ENCODE measurements around the gene BGLAP. TPM values are rescaled to one million over a fixed set of nuclear protein-coding genes. Genes with fewer than 3 reads are reported as not detected.

BGLAP gene
- total and polyA plus RNA-seq, 2 of the 13 experiments (the other 11 are each of a cell fraction or from before 2014, with no cell fraction given) = 0.62 to 1.6 TPM

- Histone ChIP-seq H2AFZ (ENCODE audit: low read length) (no peak overlapping the region), H3K4me3 (replicated peaks in 1 of 3; ENCODE audit: insufficient read depth in 1 of 3, low read depth in 2 of 3, low read length in 3 of 3) (no peak overlapping the region), H3K36me3 (replicated peaks in 1 of 2; ENCODE audit: control insufficient read depth in 1 of 2, insufficient read depth in 2 of 2, low read length in 2 of 2) (peaks cover 28 to 51% of the 10 kb centered on the region in 2 experiments; a peak in 4 of 5 replicates), H3K27me3 (ENCODE audit: control insufficient read depth in 1 of 2, insufficient read depth in 2 of 2, low read length in 2 of 2) (no peaks in the 10 kb centered on the region), H4K20me1 (ENCODE audit: insufficient read depth, low read length) (no peaks in the 10 kb centered on the region), H3K4me1 (ENCODE audit: insufficient read depth, low read length) (peaks cover 34% of the 10 kb centered on the region), H3K9ac (ENCODE audit: insufficient read depth, low read depth, low read length) (no peak overlapping the region), H3K4me2 (ENCODE audit: low read depth, low read length) (no peak overlapping the region), H3K27ac (ENCODE audit: extremely low read length, insufficient read depth, low read length) (no peak overlapping the region), H3K79me2 (ENCODE audit: insufficient read depth, low read length) (no peaks in the 10 kb centered on the region), H3K9me3 (ENCODE audit: low read length) (no peaks in the 10 kb centered on the region)
- in situ Hi-C loops (cut with HindIII; ENCODE audit: extremely low pct_ligation_motif_present, low pct_unique_long_range_greater_than_20kb) = no loop called here
- DNase-seq (ENCODE audit: low spot score) (no peak), ATAC-seq (no peak), FAIRE-seq (no peak)
- TF ChIP-seq SNAPC5 (CRISPR knock-in tag; IDR thresholded peaks at IDR 0.05; ENCODE audit: borderline replicate concordance) (no peak), AGO2 (optimal IDR thresholded peaks at IDR 0.05; ENCODE audit: low read depth, low read length) (peak; percentile 68)
- POLR2A ChIA-PET = no interaction called here
- BruUV-seq (replicated peaks) = no TSS peak
- CTCF ChIA-PET (ENCODE audit: low intra/inter-chr PET ratio, low total read pairs) = no interaction called here
- intact Hi-C loops (cut with micrococcal nuclease; ENCODE audit: unreplicated experiment) = no loop called here
- WGBS (ENCODE audit: low lambda C conversion rate) = 94% methylated on average over 4 of the region's 5 CpGs
These were observed 7.6 kb downstream of the BGLAP start for GRCh38 chr1:156249593-156249992.

GRCh38 chr1:156251527-156251926 lies 9.5 kb downstream of the BGLAP start:
- BruUV-seq (replicated peaks) = no TSS peak
- intact Hi-C loops (cut with micrococcal nuclease; ENCODE audit: unreplicated experiment) = no loop called here
- CTCF ChIA-PET (ENCODE audit: low intra/inter-chr PET ratio, low total read pairs) = no interaction called here
- no peak for TF ChIP-seq PTBP1 (IDR thresholded peaks at IDR 0.05; ENCODE audit: low read depth, low read length, poor library complexity, severe bottlenecking)
- no peak for TF ChIP-seq IRX3 (CRISPR knock-in tag; IDR thresholded peaks at IDR 0.05; ENCODE audit: borderline replicate concordance, low read depth)
- TF ChIP-seq HOXA7 (CRISPR knock-in tag; IDR thresholded peaks at IDR 0.05) = no peak
- TF ChIP-seq PLSCR1 (CRISPR knock-in tag; IDR thresholded peaks at IDR 0.05; ENCODE audit: borderline replicate concordance) = no peak
- no peak for TF ChIP-seq IRF2 (CRISPR knock-in tag; IDR thresholded peaks at IDR 0.05)
- no peak for TF ChIP-seq GPN1 (CRISPR knock-in tag; IDR thresholded peaks at IDR 0.05; ENCODE audit: borderline replicate concordance)
- TF ChIP-seq TIGD3 (CRISPR knock-in tag; IDR thresholded peaks at IDR 0.05; ENCODE audit: borderline replicate concordance) = no peak
- no peak for TF ChIP-seq STAT5B (CRISPR knock-in tag; IDR thresholded peaks at IDR 0.05)
- TF ChIP-seq HCFC1 (IDR thresholded peaks at IDR 0.05; ENCODE audit: low read depth, low read length) = no peak
- TF ChIP-seq TOPORS (CRISPR knock-in tag; IDR thresholded peaks at IDR 0.05) = no peak
- no peak for TF ChIP-seq ZNF281 (CRISPR knock-in tag; IDR thresholded peaks at IDR 0.05; ENCODE audit: borderline replicate concordance)

More at GRCh38 chr1:156251527-156251926, 9.5 kb downstream of the BGLAP start:
- H2AFZ ChIP-seq (ENCODE audit: low read length) = no peak overlapping the region
- DNase-seq (ENCODE audit: low spot score) = no peak
- no peak for ATAC-seq
- in situ Hi-C loops (cut with HindIII; ENCODE audit: extremely low pct_ligation_motif_present, low pct_unique_long_range_greater_than_20kb) = no loop called here
- FAIRE-seq = no peak
- no peak overlapping the region for H3K27ac ChIP-seq (ENCODE audit: extremely low read length, insufficient read depth, low read length)
- peaks cover 32 to 60% of the 10 kb centered on the region in 2 experiments; a peak in 4 of 5 replicates for H3K36me3 ChIP-seq (replicated peaks in 1 of 2; ENCODE audit: control insufficient read depth in 1 of 2, insufficient read depth in 2 of 2, low read length in 2 of 2)
- H4K20me1 ChIP-seq (ENCODE audit: insufficient read depth, low read length) = no peaks in the 10 kb centered on the region
- no peaks in the 10 kb centered on the region for H3K9me3 ChIP-seq (ENCODE audit: low read length)
- peaks cover 18% of the 10 kb centered on the region for H3K4me1 ChIP-seq (ENCODE audit: insufficient read depth, low read length)
- no peak overlapping the region for H3K4me2 ChIP-seq (ENCODE audit: low read depth, low read length)
- H3K4me3 ChIP-seq (replicated peaks in 1 of 3; ENCODE audit: insufficient read depth in 1 of 3, low read depth in 2 of 3, low read length in 3 of 3) = no peak overlapping the region
- POLR2A ChIA-PET = no interaction called here
- no peaks in the 10 kb centered on the region for H3K79me2 ChIP-seq (ENCODE audit: insufficient read depth, low read length)
- 89% methylated on average over 2 of the region's 3 CpGs for WGBS (ENCODE audit: low lambda C conversion rate)
- H3K9ac ChIP-seq (ENCODE audit: insufficient read depth, low read depth, low read length) = no peak overlapping the region
- H3K27me3 ChIP-seq (ENCODE audit: control insufficient read depth in 1 of 2, insufficient read depth in 2 of 2, low read length in 2 of 2) = no peaks in the 10 kb centered on the region

Data from HepG2 (cell line).